GM12878 (cell line): ENCODE measurements around the gene PTPRD. TPM values are rescaled to one million over a fixed set of nuclear protein-coding genes. Genes with fewer than 3 reads are reported as not detected.

ENCODE experiments used
- ATAC-seq: fragments of 200-7000 bp; cut with Tn5 transposase; 3 replicates; pipeline ENCODE4 v1.9.1; 2020; ENCODE audit warnings: mild to moderate bottlenecking, moderate library complexity
- BruUV-seq: library from RNA; stranded (reverse); fragments of 400-500 nt; replicated peaks from 2 replicates; lab custom pipeline; 2021; lab: Mats Ljungman, UMichigan
- CTCF ChIA-PET: fragments of 300-600 bp; sonication (Branson Sonifier 250); formaldehyde crosslinking; extraction: SDS; loops from one replicate; lab custom pipeline; 2021; ENCODE audit warnings: inconsistent platforms; lab: Yijun Ruan, JAX
- POLR2A ChIA-PET: fragments of 350-600 bp; formaldehyde crosslinking; extraction: SDS; loops from one replicate; lab custom pipeline; 2021; ENCODE audit warnings: inconsistent platforms; lab: Charles Lee
- RAD21 ChIA-PET: fragments of 300-600 bp; sonication (Branson Sonifier 250); formaldehyde crosslinking; loops from one replicate; lab custom pipeline; 2023; ENCODE audit warnings: antibody characterized with exemption; ENCODE audit not compliant: unreplicated experiment; lab: Charles Lee
- SMC1A ChIA-PET: fragments of 300-600 bp; sonication (Branson Sonifier 250); formaldehyde crosslinking; loops from one replicate; lab custom pipeline; 2023; ENCODE audit not compliant: unreplicated experiment, uncharacterized antibody; lab: Charles Lee
- DNase-seq: peaks from one replicate; pipeline ENCODE4 v3.0.0-alpha.2; 2011; ENCODE audit warnings: low read depth, low spot score
- FAIRE-seq: peaks from 3 replicates; lab custom pipeline; 2011; peaks lifted over from hg19 to GRCh38; lab: Jason Lieb, UNC
- H2AFZ ChIP-seq: 2 replicates; pipeline ENCODE4 v1.6.0; 2011; ENCODE audit warnings: low read depth, low read length, control low read depth; ENCODE audit not compliant: control insufficient read depth
- H3K27ac ChIP-seq: 2 replicates; pipeline ENCODE4 v1.5.1; 2011; ENCODE audit warnings: control low read depth; ENCODE audit not compliant: control insufficient read depth, insufficient read depth
- H3K27me3 ChIP-seq, 2 experiments: replicated peaks in 1 of 2; 2 replicates each; pipeline versions ENCODE4 v1.6.0 to v1.6.1; 2011; ENCODE audit warnings: low read length in 1 of 2; ENCODE audit not compliant: control insufficient read depth in 2 of 2, insufficient read depth in 2 of 2
- H3K36me3 ChIP-seq, 2 experiments: 2 replicates each; pipeline ENCODE4 v1.5.1; 2011; ENCODE audit warnings: low read length in 1 of 2; ENCODE audit not compliant: control insufficient read depth in 2 of 2, insufficient read depth in 2 of 2
- H3K4me1 ChIP-seq: 2 replicates; pipeline ENCODE4 v1.6.1; 2011; ENCODE audit warnings: mild to moderate bottlenecking, low read length, moderate library complexity, mixed read lengths; ENCODE audit not compliant: control insufficient read depth, insufficient read depth
- H3K4me2 ChIP-seq: 2 replicates; pipeline ENCODE4 v1.6.0; 2011; ENCODE audit warnings: control low read depth; ENCODE audit not compliant: control insufficient read depth, insufficient read depth
- H3K4me3 ChIP-seq: fragments of 200-600 bp; sonication (generic); 2 replicates; pipeline ENCODE4 v1.5.1; 2016
- H3K79me2 ChIP-seq: 2 replicates; pipeline ENCODE4 v1.6.0; 2011; ENCODE audit warnings: low read length; ENCODE audit not compliant: control insufficient read depth, insufficient read depth
- H3K9ac ChIP-seq: 2 replicates; pipeline ENCODE4 v1.8.0; 2011; ENCODE audit warnings: low read length, control low read depth, mixed read lengths; ENCODE audit not compliant: control insufficient read depth, insufficient read depth
- H3K9me3 ChIP-seq: replicated peaks from 3 replicates; pipeline ENCODE4 v1.5.1; 2011; ENCODE audit warnings: mild to moderate bottlenecking, low read length; ENCODE audit not compliant: control insufficient read depth, insufficient read depth
- H4K20me1 ChIP-seq: 2 replicates; pipeline ENCODE4 v1.6.0; 2011; ENCODE audit not compliant: control insufficient read depth, insufficient read depth
- ATF7 ChIP-seq: fragments of 450-650 bp; IDR thresholded peaks from 2 replicates; pipeline ENCODE4 v1.6.1; 2016; ENCODE audit warnings: low read depth, mild to moderate bottlenecking
- BCL11A ChIP-seq: IDR thresholded peaks from 2 replicates; pipeline ENCODE4 v1.6.1; 2011; ENCODE audit warnings: low read depth, low read length
- BCL3 ChIP-seq: IDR thresholded peaks from 2 replicates; pipeline ENCODE4 v1.6.1; 2011; ENCODE audit warnings: borderline replicate concordance, low read depth, mild to moderate bottlenecking, moderate library complexity, low read length; ENCODE audit not compliant: insufficient read depth, poor library complexity, severe bottlenecking
- CBFB ChIP-seq: IDR thresholded peaks from 2 replicates; pipeline ENCODE4 v1.6.1; 2016; ENCODE audit warnings: antibody characterized with exemption, low read depth
- CHD1 ChIP-seq: IDR thresholded peaks from 2 replicates; pipeline ENCODE4 v1.6.1; 2012; ENCODE audit warnings: low read depth, low read length, improper control_type of control experiment
- CUX1 ChIP-seq: IDR thresholded peaks from 2 replicates; pipeline ENCODE4 v1.6.1; 2012; ENCODE audit warnings: improper control_type of control experiment, low read depth, low read length; ENCODE audit not compliant: insufficient replicate concordance
- E2F8 ChIP-seq: fragments of 450-650 bp; IDR thresholded peaks from 2 replicates; pipeline ENCODE4 v1.6.1; 2018; ENCODE audit warnings: mild to moderate bottlenecking, low read depth, moderate library complexity; ENCODE audit not compliant: partially characterized antibody
- ELK1 ChIP-seq: IDR thresholded peaks from 2 replicates; pipeline ENCODE4 v1.6.1; 2012; ENCODE audit warnings: low read depth, low read length, improper control_type of control experiment
- NFIC ChIP-seq: IDR thresholded peaks from 2 replicates; pipeline ENCODE4 v1.6.1; 2012; ENCODE audit warnings: low read depth, mild to moderate bottlenecking, inconsistent platforms, low read length, moderate library complexity
- NFXL1 ChIP-seq: fragments of 450-650 bp; IDR thresholded peaks from 2 replicates; pipeline ENCODE4 v1.6.1; 2017; ENCODE audit warnings: antibody characterized with exemption, mild to moderate bottlenecking, borderline replicate concordance
- PAX5 ChIP-seq: IDR thresholded peaks from 2 replicates; pipeline ENCODE4 v1.6.1; 2011; ENCODE audit warnings: low read depth, low read length, borderline replicate concordance
- SRF ChIP-seq, 2 experiments: IDR thresholded peaks; 2 replicates each; pipeline ENCODE4 v1.6.1; 2011; ENCODE audit warnings: low read depth in 2 of 2, low read length in 2 of 2, mild to moderate bottlenecking in 1 of 2, moderate library complexity in 1 of 2
- SUPT20H ChIP-seq: IDR thresholded peaks from 2 replicates; pipeline ENCODE4 v1.6.1; 2011; ENCODE audit warnings: low read depth, mild to moderate bottlenecking, low read length, moderate library complexity, borderline replicate concordance; ENCODE audit not compliant: control insufficient read depth
- WGBS: methylation state at CpG from one replicate; pipeline ENCODE4 v1.1.6; 2016; ENCODE audit warnings: low lambda C conversion rate; ENCODE audit not compliant: insufficient replicate concordance, insufficient coverage; ENCODE audit errors: missing lambda C conversion rate; 5-methylcytosine and 5-hydroxymethylcytosine counted together
- in situ Hi-C: fragments of 300-500 bp; cut with MboI; formaldehyde crosslinking; loops from 9 replicates; pipeline ENCODE4 v1.14.3; 2018; ENCODE audit warnings: mixed read lengths
- intact Hi-C: fragments of 100-400 bp; cut with micrococcal nuclease; formaldehyde crosslinking; loops from one replicate; pipeline ENCODE4 v1.14.2; 2022; ENCODE audit not compliant: unreplicated experiment
- polyA plus RNA-seq, 11 experiments: library from polyadenylated mRNA; depleted of rRNA in 4 of 11; unstranded in 6 of 11; stranded (reverse) in 5 of 11; fragments of >200 nt; fragmentation: Nextera tagmentation in 4 of 11; fragmentation: Illumina TruSeq in 1 of 11; extraction: Ambion mirVana in 4 of 11; extraction: Trizol in 1 of 11; gene quantifications; 1 replicate in 1 of 11; 2 replicates in 10 of 11; pipeline versions ENCODE4 v1.2.1 to v1.2.3, GENCODE V29; 2011 to 2016; ENCODE audit warnings: inconsistent platforms in 2 of 11, missing spikeins in 2 of 11, low read depth in 1 of 11
- total RNA-seq, 4 experiments: library from RNA; depleted of rRNA in 3 of 4; stranded (reverse); fragments of >200 nt in 3 of 4; fragmentation: Illumina TruSeq in 1 of 4; extraction: Trizol in 1 of 4; gene quantifications; 2 replicates each; pipeline versions ENCODE4 v1.2.1 to v1.2.3, GENCODE V29; 2013 to 2021

The PTPRD gene
- total and polyA plus RNA-seq, 10 of the 15 experiments (the other 5 are each of a cell fraction or from before 2014, with no cell fraction given), result under 0.01 to 0.05 (median 0.01) TPM; not detected in 7

- in situ Hi-C loops (no loop called here), intact Hi-C loops (no loop called here)
- CTCF ChIA-PET, result no interaction called here
- Histone ChIP-seq H3K4me3 (no peak overlapping the region), H3K79me2 (no peaks in the 10 kb centered on the region), H3K27ac (no peak overlapping the region), H3K4me1 (no peaks in the 10 kb centered on the region), H3K27me3 (no peaks in the 10 kb centered on the region), H2AFZ (no peak overlapping the region), H3K9me3 (no peaks in the 10 kb centered on the region), H3K4me2 (no peak overlapping the region), H3K36me3 (no peaks in the 10 kb centered on the region), H4K20me1 (no peaks in the 10 kb centered on the region), H3K9ac (no peak overlapping the region)
- no peak for DNase-seq
- no peak for ATAC-seq
- 0% methylated on average over 1 of the region's 1 CpG for WGBS
- BruUV-seq, result no TSS peak
- FAIRE-seq, result no peak
- POLR2A ChIA-PET, result no interaction called here
- RAD21 ChIA-PET, result no interaction called here
- SMC1A ChIA-PET, result no interaction called here
- TF ChIP-seq SUPT20H (no peak), NFXL1 (no peak), PAX5 (no peak), ELK1 (no peak), CUX1 (no peak), CBFB (no peak), BCL3 (no peak), BCL11A (no peak), NFIC (no peak), ATF7 (no peak), SRF (IDR thresholded peaks at IDR 0.05; ENCODE audit: low read depth in 2 of 2, low read length in 2 of 2) (no peak), E2F8 (no peak), CHD1 (no peak)
These were observed 2176.0 kb downstream of the PTPRD start for GRCh38 chr9:8436786-8437185.
